Fibroblast of peridontal ligament (primary cell): ENCODE measurements around the gene NR5A2.
A peak's percentile ranks its signal among the peaks of the same experiment; 100 is the strongest.

Experiments used
- DNase-seq: peaks from one replicate; pipeline ENCODE4 v3.0.0-alpha.2; 2010; ENCODE audit errors: extremely low read depth

Gene NR5A2

DNA sequence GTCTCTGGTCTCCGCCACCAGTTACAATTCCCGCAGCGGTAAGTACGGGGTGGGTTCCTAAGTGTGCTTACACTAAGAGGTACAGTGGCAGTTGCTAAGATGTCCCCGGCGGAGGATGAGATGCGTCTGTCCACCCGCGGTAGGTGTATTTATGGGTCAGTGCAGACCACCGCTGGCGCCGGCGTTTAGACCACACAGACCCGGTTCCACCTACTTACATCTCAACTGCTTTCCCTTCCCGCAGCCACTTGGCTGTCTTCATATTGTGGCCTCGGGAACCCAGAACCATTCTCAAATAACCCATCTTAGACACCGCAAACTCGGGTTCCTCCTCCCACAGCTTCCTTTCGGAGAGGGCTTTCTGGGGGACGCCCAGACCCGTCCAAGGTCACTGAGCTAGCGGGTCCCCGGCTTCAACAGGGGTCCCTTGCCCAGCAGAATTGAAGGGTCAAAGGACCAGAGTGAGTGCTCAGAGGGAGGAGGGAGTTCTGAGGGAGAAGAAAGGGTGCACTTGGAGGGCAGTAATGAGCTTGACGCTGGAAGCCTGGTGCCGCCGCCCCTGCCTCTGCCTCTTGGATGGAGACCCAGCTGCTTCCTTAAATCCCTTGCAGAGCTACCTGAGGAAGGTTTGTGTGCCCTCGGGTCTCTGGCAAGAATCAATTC is 8.6 kb downstream of the NR5A2 start:
- no peak for DNase-seq

DNA sequence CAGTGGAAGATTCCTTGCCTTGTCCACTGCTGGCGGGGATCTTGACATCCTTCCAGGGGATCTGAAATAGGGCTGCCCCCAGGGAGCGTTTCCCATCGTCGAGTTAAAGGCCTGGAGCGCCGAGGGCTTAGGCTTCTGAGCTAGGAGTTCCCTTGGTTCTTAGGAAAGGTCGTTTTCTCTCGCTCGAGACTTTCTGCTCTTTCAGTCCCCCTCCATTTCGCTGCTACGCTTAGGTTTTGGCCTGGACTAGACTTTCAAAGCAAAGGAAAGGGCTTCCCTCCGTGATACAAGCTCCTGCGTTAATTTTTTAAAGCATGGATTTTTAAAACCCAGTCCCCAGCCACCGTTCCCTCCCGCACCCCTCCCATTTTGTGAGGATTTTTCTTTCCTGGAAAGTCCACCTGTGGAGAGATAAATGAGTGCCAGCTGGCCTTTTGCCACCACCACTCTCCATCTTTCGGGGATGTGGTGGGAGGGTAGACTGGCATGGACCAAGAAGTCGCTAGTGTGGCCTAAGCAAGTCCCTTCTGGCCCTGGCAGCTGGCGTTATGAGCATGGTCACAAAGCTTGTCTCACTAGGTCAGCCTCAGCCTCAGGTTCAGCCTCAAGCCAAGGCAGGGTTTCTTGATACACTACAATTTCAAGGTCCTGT is 9.2 kb downstream of the NR5A2 start:
- no peak for DNase-seq

DNA sequence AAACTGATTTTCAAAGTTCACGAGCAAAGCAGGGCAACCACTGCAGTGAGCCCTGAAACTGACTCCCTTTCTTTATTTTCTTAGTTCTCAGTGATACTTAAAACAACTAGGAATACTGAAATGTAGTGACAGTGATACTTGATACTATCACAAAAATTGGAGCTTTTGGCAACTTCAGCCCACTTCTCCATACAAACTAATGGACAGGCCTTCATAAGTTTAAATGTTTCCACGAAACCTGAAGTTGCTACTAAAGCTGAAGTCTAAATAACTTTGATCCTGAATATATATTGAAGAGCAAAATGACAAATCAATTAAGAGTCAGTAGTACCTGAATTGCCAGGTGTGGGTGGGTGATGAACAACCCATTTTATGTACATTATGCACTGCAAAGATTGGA is 10.0 kb downstream of the NR5A2 start:
- no peak for DNase-seq

DNA sequence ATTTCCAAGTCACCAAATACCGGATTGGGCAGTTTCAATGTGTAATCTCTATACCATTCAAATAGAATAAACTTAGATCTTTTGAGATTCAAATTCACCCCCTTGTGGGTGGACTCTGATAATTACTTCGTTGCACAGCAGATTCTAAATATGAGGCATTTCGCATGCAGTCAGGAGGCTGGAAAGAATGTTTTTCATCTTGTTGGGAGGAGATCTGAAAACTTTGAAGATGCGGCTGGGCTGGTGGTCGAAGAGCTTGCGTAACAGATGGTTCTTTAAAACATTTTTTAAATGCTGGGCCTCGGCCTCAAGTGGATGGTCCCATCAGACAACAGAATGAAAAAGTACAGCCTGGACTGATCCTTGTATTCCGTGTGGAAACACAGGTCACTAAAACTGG is 10.4 kb downstream of the NR5A2 start:
- DNase-seq = no peak

DNA sequence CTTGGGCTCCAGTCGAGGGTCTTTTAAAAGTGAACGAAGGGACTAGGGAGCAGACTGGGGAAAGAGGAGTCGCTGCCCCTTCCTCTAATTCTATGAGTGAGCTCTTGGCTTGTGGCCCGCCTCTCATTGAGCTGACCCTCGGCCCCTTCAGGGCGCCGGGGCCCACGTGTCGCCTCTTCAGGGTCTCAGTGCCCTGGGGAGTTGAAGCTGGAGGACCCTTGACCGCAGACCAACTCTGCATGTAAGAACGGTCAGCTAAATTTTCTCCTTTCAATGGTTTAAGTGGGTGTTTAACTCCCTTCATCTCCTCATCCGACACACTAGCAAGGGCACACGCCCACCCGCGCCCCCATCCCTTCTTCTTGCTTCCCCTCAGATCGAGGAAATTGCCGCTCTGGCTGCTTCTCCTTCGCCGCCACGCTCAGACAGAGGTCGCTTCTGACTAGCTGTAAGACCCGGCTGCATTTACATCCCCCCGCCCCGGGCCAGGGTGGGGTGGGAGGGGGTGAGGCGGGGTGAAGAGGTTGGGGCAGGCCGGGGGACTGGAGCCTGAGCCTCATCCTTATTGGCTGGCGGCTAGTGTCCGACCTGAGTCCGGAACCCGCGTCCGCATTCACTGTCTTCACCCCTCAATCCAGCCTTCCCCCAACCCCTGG is 10.9 kb downstream of the NR5A2 start:
- DNase-seq = no peak

DNA sequence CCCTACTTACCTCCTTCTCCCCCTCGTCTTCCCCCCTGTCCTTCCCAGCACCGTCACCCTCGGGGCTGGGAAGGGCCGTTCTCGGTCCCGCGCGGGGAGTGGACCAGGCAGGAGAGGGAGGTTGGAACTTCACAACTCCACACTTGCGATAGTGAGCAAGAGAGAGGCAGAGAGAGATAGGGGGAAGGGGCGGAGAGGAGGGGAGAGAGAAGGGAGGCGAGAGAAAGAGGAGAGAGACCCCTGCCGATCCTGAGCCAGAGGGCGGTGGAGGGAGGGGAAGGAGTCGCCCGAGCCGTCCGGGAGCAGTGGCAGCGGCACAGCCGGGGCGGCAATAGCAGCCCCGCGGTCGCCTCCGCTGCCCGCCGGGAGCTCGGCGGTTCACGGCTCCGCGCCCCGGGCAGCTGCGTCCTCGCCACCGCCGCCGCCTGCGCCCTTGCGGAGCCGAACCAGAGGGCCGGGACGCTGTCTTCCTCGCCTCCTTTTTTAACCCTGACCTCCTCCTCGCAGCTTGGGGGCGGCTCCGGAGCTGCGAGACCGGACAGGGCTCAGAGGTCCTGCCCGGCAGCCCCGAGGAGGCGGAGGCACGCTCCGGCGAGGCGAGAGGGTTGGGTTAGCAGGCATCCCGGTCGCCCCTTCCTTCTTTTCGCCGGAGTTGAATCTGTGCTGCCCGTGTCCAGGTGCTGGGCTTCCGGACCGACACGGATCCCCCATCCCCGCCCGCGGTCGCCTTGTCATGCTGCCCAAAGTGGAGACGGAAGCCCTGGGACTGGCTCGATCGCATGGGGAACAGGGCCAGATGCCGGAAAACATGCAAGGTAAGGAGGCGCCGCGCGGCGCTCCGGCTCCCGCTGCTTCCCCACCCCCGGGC is 11.7 kb downstream of the NR5A2 start:
- DNase-seq = no peak

DNA sequence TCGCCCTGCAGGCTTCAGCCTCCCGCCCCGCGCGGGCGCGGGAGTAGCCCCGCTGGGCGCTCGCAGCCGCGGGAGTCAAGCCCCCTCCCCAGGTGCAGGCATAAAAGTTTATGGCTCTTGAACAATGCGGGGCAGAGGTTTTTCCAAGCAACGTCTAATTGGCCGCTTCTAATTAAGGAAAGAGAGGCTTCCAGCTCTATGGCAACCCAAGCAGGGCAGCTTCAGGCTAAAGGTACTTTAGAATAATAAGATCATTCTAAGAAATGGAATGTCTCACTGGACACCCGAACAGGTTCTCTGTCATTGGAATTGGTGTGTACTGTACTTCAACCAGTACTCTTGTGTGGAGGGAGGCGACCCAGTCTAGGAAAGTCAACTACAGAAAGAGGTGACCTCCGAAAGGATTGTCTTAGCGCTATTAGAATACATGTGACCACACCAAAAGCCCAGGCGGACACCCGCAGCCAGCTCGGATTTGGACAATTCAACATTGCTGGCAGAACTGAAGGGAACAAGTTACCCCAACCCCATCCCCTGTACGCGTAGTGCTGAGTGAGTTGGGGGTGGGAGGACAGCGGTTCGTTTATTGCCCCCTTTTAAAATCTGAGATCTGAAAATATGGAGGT is 12.5 kb downstream of the NR5A2 start:
- no peak for DNase-seq

DNA sequence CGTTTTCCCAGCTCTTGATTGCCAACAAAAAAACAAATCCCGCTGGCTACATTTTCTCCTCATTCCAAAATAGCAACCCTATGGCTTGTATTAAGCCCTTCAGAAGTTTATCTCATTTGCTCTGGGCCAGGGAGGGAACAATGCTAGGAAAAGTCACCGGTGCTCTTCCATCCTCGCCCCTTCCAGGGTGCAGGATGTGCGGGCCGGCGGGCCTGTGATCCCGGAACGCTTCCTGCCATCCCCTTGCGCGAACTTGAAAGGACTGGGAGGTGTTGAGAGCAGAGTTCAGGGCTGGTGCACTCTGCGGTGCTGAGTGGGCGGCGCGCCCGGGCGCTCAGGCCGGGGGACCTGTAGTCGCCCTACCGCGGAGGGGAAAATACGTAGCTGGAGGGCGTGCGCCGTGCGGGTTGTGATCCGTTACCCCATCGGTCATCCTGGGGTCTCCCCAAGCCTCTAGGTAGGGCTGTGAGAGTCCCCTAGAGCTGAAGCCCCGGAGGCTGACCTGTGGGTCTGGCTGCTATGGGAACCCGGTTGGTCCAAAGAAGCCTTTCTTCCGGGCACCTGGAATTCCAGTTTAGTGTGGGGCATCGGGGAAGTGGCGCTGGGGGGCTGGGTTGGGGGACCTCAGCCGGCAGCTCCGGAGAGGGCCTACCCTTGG is 13.1 kb downstream of the NR5A2 start:
- DNase-seq = no peak

DNA sequence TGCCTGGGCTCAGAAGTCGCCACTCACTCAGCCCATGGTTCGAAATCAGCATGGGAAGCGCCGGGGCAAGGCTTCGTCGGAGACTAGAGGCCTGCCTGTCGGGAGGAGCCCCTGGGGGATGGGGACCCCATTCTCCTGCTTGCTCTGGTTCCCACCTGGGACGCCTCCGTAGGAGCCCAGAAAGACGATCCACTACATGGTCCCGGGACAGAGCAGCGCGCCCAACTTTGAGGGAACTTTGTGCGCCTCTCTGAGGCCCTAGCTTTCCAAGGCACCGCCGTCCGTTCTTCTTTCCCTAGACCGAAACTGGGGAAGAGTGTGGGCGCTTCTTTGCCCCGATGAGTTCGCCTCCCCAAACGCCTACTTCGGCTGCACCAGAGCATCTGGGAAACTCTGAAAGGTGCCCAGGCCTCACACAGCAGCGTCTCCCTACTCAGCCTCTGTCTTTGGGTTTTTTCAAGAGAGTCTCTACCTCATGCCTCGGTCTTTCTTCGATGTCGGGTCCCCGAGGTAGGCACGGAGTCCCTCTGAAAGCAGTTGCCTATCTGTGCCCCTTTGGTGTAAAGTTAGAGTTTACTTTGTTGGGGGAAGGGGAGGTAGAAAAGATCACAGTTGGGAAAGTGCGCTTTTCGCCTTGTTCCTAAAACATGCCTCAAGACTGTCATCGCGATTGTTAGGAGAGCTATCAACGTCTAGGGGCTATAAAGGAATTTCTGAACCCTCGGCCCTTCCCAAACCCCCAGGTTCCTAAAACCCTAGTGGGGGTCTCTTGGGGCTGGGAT is 14.0 kb downstream of the NR5A2 start:
- no peak for DNase-seq

DNA sequence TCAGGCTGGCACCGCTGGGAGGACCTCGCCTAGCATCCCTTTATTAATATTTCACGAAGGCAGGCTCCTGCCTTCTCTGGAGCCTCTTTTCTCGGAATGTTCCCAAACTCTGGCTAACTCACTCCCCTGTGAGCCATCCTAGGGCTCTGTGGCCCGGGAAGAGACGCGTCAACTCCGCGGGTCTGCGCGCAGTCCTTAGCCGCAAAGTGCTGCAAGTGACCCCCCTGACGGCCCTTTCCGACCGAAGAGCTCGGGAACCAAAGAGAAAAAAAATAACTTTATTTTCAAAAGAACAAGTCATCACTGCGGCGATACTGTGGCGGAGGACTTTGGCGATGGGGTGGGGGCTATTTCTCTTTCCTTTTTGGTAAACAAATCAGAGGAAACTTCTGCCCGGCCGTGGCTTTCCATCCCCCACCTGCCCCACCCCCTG is 14.6 kb downstream of the NR5A2 start:
- no peak for DNase-seq

DNA sequence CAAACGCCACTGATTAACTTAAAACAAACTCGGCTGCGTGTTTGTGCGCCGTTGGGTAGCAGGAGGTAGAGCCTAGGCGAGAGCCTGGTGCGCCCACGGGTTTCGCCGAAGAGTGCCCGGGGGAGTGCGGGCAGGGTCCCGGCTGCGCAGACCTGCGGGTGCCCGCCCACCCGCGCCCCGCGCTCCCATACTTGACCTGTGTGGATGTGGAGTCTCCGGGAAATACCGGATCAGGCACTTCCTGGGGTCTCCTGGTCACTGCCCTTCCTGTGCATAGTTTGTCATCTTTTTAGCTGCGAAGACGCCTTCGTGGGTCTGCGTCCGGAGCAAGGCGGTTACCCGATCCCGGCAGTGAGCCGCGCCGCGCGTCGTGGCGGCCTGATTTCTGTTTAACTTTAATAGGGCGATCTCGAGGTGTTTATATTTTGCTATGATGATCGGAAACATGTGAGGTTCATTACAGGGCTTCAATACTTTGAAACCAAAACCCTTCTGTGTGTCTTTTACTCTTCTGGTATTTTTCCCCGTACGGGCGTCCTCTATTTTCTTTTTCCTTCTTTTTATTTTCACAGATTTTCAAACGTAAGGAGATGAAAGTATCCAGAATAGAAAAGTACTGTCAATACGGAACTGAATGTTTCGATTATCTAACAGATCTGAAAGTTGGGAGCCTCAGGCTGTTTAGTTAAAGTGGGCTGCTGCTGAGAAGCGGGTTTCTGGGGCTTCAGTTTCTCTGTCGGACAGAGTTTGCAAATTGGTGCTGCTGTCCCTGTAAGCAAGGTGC is 15.2 kb downstream of the NR5A2 start:
- peak; percentile 33 for DNase-seq

DNA sequence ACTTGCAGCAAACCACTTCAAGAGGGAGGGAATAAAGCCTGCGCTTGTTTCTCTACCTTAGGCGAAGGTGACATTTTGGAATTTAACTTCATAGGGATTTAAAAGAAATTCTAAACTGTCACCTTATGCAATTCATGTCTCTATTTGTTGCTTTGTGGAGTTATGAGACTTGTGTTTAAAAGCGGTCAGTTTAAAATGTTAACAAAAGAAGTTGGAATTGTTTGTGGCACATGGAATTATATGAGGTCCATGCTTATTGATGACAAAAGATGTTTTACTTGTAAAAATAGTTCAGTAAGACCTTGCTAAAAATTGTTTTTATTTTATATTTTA is 15.8 kb downstream of the NR5A2 start:
- no peak for DNase-seq

DNA sequence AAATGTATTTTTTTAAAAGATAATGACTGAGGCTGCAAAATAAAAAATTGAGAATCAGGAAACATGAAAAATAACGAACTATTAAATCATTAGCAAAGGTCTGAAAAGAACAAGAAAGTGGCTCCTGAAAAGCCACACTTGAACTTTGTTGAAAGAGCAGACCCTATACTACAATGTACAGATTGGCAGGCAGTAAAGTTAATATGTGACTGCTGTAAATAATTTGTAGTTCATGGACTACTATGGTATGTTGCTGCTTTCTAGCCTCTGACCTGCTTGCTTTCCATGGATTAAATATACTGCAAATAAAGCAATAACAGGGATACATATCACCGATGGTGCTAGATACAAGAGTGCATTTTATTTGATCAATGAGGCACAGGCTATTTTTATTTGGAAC is 18.6 kb downstream of the NR5A2 start:
- DNase-seq = no peak

DNA sequence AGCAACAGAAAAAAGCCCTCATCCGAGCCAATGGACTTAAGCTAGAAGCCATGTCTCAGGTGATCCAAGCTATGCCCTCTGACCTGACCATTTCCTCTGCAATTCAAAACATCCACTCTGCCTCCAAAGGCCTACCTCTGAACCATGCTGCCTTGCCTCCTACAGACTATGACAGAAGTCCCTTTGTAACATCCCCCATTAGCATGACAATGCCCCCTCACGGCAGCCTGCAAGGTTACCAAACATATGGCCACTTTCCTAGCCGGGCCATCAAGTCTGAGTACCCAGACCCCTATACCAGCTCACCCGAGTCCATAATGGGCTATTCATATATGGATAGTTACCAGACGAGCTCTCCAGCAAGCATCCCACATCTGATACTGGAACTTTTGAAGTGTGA is 20.7 kb downstream of the NR5A2 start:
- no peak for DNase-seq

DNA sequence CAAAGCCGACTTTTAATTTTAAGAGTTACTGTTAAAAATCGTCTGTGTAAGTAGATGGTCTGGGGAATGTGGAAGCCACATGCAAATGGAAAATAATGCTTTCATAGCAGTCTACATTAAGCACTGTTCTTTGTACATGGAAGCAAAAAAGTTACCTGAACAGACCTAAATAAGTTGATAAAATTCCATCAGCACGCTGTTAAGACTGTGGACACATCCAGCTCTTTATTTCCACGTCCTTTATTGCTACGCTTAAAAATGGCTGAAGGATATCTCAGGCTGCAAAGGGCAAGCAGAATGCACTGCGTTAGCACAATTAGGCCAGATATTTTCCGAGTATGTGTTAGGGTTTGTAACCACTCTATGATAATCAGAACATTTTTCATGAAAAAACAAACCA is 22.3 kb downstream of the NR5A2 start:
- DNase-seq = no peak

DNA sequence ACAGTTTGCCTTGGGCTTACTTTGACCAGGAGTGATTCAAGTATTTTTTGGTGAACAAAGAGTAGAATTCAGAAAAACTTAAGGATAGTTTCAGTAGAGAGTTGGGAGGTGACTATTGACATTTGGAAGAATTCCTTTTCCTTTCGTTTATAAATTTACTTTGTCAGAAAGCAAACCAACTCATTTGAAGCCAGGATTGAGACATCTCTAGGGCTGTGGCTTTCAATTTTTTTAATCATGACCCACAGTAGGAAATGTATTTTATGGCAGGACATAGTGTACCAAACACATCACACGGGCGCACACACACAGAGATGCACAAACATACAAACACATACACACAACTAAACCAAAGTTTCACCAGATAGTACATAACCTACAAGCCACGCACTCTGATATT is 24.1 kb downstream of the NR5A2 start:
- no peak for DNase-seq

DNA sequence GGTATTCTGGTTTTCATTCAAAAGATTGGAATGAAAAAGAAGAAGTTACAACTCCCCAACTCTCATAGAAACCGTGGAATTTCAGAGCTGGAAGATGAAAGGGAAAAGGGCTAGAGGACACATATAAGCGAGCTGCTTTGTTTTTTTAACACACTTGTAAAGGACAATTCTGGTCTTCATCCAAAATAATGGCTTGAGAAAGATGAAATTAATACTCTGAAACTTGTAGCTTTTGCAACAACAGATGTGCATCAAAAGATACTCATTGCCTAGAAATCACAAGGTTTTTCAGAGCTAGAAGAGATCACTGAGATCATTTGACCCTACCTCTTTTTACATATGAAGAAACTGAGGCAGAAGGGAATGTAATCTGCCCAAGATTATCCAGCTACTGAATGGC is 25.6 kb downstream of the NR5A2 start:
- peak; percentile 50 for DNase-seq

DNA sequence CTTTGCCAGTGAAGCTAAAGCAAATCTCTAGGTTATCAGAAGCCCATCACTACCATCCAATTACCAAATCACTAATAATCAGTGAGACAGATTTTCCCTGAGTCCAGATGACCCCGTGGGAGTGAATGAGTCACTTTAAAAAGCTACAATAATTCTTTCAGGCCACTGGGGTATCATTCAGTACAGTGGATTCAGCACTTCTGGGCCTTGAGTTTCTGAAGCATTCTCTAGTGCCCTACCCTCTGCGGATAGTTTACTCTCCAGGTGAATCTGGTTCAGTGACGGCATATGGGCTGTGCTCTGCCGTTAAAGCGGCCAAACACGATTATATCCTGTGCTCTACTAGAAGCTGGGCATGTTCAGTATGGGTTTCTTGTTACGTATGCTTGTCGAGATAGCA is 26.1 kb downstream of the NR5A2 start:
- no peak for DNase-seq

DNA sequence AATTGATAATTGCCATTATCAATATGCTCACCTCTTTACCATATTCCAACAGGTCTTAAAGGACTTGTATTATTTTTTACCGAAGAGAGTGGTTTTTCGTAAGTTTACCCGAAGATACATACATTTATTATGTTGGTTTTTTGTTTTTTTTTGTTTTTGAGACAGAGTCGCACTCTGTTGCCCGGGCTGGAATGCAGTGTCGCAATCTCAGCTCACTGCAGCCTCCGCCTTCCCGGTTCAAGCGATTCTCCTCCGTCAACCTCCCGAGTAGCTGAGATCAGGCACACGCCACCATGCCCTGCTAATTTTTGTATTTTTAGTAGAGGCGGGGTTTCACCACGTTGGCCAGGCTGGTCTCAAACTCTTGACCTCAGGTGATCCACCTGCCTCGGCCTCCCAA is 30.8 kb downstream of the NR5A2 start:
- DNase-seq = no peak

DNA sequence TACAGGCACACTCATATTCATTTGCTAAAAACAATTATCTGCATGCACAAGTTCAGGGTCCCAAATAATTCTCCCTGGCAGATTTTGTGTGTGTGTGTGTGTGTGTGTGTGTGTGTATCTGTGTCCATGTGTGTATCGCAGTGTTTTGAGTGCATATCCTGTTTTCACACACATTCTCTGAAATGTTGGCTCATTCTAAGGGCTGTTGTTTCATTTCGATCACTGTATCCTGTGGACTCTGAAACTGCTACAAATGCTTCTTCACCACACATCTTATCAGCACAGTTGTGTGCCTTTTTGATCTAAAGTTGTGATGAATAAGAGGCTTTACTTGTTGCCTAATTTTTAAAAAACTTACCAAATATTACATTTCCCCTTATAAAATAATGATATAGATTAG is 34.6 kb downstream of the NR5A2 start:
- no peak for DNase-seq
